H9 (cell line): ENCODE data around the gene LHFPL2. TPM values are rescaled to one million over a fixed set of nuclear protein-coding genes. Genes with fewer than 3 reads are reported as not detected.

Experiments used
- DNase-seq: peaks from one replicate; pipeline ENCODE4 v3.0.0-alpha.2; 2017
- H2AFZ ChIP-seq: one replicate; pipeline ENCODE4 v1.6.1; 2013; ENCODE audit warnings: mild to moderate bottlenecking, low read length, control low read depth, moderate library complexity
- H2AK5ac ChIP-seq: 2 replicates; pipeline ENCODE4 v1.6.1; 2013; ENCODE audit warnings: low read length, control low read depth, mixed read lengths; ENCODE audit not compliant: insufficient read length
- H2BK120ac ChIP-seq: one replicate; pipeline ENCODE4 v1.6.1; 2013; ENCODE audit warnings: low read depth, mild to moderate bottlenecking, low read length, control low read depth, inconsistent platforms; ENCODE audit not compliant: poor library complexity, severe bottlenecking
- H2BK12ac ChIP-seq: 2 replicates; pipeline ENCODE4 v1.6.1; 2013; ENCODE audit warnings: low read length, control low read depth, mixed read lengths, low read depth; ENCODE audit not compliant: insufficient read length
- H2BK15ac ChIP-seq: 2 replicates; pipeline ENCODE4 v1.6.1; 2013; ENCODE audit warnings: low read depth, low read length, control low read depth
- H2BK20ac ChIP-seq: one replicate; pipeline ENCODE4 v1.6.1; 2013; ENCODE audit warnings: low read depth, mild to moderate bottlenecking, low read length, control low read depth, inconsistent platforms; ENCODE audit not compliant: poor library complexity, severe bottlenecking
- H2BK5ac ChIP-seq: 2 replicates; pipeline ENCODE4 v1.6.1; 2013; ENCODE audit warnings: low read length, control low read depth, mixed read lengths; ENCODE audit not compliant: insufficient read length
- H3K14ac ChIP-seq: 2 replicates; pipeline ENCODE4 v1.6.1; 2013; ENCODE audit warnings: low read length, control low read depth; ENCODE audit not compliant: insufficient read depth
- H3K18ac ChIP-seq: 2 replicates; pipeline ENCODE4 v1.6.1; 2013; ENCODE audit warnings: low read depth, mild to moderate bottlenecking, mixed read lengths, low read length, control low read depth; ENCODE audit not compliant: insufficient read length
- H3K23ac ChIP-seq: 2 replicates; pipeline ENCODE4 v1.6.1; 2013; ENCODE audit warnings: low read length, control low read depth, mixed read lengths, low read depth; ENCODE audit not compliant: insufficient read length
- H3K23me2 ChIP-seq: 2 replicates; pipeline ENCODE4 v1.6.1; 2013; ENCODE audit warnings: low read depth, mild to moderate bottlenecking, mixed read lengths, low read length, control low read depth; ENCODE audit not compliant: insufficient read length, poor library complexity, severe bottlenecking
- H3K27ac ChIP-seq: 2 replicates; pipeline ENCODE4 v1.5.1; 2013; ENCODE audit warnings: low read length, control low read depth, mixed read lengths, low read depth; ENCODE audit not compliant: insufficient read length
- H3K27me3 ChIP-seq: 2 replicates; pipeline ENCODE4 v1.6.1; 2013; ENCODE audit warnings: low read length, control low read depth, inconsistent platforms; ENCODE audit not compliant: insufficient read depth
- H3K4ac ChIP-seq: 2 replicates; pipeline ENCODE4 v1.6.1; 2013; ENCODE audit warnings: low read depth, mild to moderate bottlenecking, control low read depth, inconsistent platforms, low read length, moderate library complexity
- H3K4me1 ChIP-seq: 2 replicates; pipeline ENCODE4 v1.6.1; 2013; ENCODE audit warnings: low read length, control low read depth, inconsistent platforms; ENCODE audit not compliant: insufficient read depth
- H3K4me2 ChIP-seq: 2 replicates; pipeline ENCODE4 v1.6.1; 2013; ENCODE audit warnings: low read length, control low read depth, mixed read lengths; ENCODE audit not compliant: insufficient read length, insufficient read depth
- H3K56ac ChIP-seq: 2 replicates; pipeline ENCODE4 v1.6.1; 2013; ENCODE audit warnings: low read depth, mild to moderate bottlenecking, mixed read lengths, low read length, control low read depth; ENCODE audit not compliant: insufficient read length
- H3K79me1 ChIP-seq: 2 replicates; pipeline ENCODE4 v1.6.1; 2013; ENCODE audit warnings: low read depth, mild to moderate bottlenecking, moderate library complexity, low read length, control low read depth, inconsistent platforms; ENCODE audit not compliant: insufficient read depth, poor library complexity, severe bottlenecking
- H3K79me2 ChIP-seq: 2 replicates; pipeline ENCODE4 v1.6.1; 2013; ENCODE audit warnings: low read length, control low read depth, inconsistent platforms; ENCODE audit not compliant: insufficient read depth
- H3K9ac ChIP-seq: 2 replicates; pipeline ENCODE4 v1.6.1; 2013; ENCODE audit warnings: low read length, control low read depth, mixed read lengths; ENCODE audit not compliant: insufficient read length; ENCODE audit errors: extremely low read depth
- H3K9me3 ChIP-seq: one replicate; pipeline ENCODE4 v1.6.1; 2013; ENCODE audit warnings: low read depth, low read length, inconsistent platforms; ENCODE audit not compliant: control insufficient read depth
- H3T11ph ChIP-seq: one replicate; pipeline ENCODE4 v1.6.1; 2013; ENCODE audit warnings: mild to moderate bottlenecking, low read length, control low read depth, inconsistent platforms
- H4K20me1 ChIP-seq: one replicate; pipeline ENCODE4 v1.6.1; 2013; ENCODE audit not compliant: control insufficient read depth, insufficient read length, insufficient read depth
- H4K5ac ChIP-seq: 2 replicates; pipeline ENCODE4 v1.6.1; 2013; ENCODE audit warnings: low read depth, mild to moderate bottlenecking, mixed read lengths, low read length, control low read depth; ENCODE audit not compliant: insufficient read length
- H4K8ac ChIP-seq: replicated peaks from 2 replicates; pipeline ENCODE4 v1.6.1; 2013; ENCODE audit warnings: low read length, control low read depth, mixed read lengths, low read depth; ENCODE audit not compliant: insufficient read length
- H4K91ac ChIP-seq: 2 replicates; pipeline ENCODE4 v1.6.1; 2013; ENCODE audit warnings: low read depth, mild to moderate bottlenecking, moderate library complexity, mixed read lengths, low read length, control low read depth; ENCODE audit not compliant: insufficient read length
- H3K27ac Mint-ChIP-seq, 3 experiments: 2 replicates in 2 of 3; 3 replicates in 1 of 3; pipeline ENCODE4 v1.8.0; 2020 to 2021; ENCODE audit warnings: mixed read lengths in 3 of 3, mild to moderate bottlenecking in 1 of 3, moderate library complexity in 1 of 3
- H3K27me3 Mint-ChIP-seq: 2 replicates; pipeline ENCODE4 v1.8.0; 2021; ENCODE audit warnings: low read depth, mild to moderate bottlenecking, moderate library complexity, mixed read lengths
- H3K36me3 Mint-ChIP-seq, 3 experiments: 2 replicates in 2 of 3; 3 replicates in 1 of 3; pipeline ENCODE4 v1.8.0; 2020 to 2021; ENCODE audit warnings: low read depth in 3 of 3, mixed read lengths in 3 of 3; ENCODE audit not compliant: insufficient read depth in 1 of 3
- H3K4me1 Mint-ChIP-seq, 2 experiments: 2 replicates each; pipeline ENCODE4 v1.8.0; 2020; ENCODE audit warnings: mixed read lengths in 2 of 2
- H3K4me3 Mint-ChIP-seq, 2 experiments: 2 replicates in 1 of 2; 3 replicates in 1 of 2; pipeline ENCODE4 v1.8.0; 2020 to 2021; ENCODE audit warnings: mild to moderate bottlenecking in 2 of 2, mixed read lengths in 2 of 2, moderate library complexity in 1 of 2
- H3K9me3 Mint-ChIP-seq, 2 experiments: 2 replicates in 1 of 2; 3 replicates in 1 of 2; pipeline ENCODE4 v1.8.0; 2020; ENCODE audit warnings: mild to moderate bottlenecking in 2 of 2, mixed read lengths in 2 of 2, moderate library complexity in 1 of 2
- CTCF ChIP-seq: fragments of 200-600 bp; sonication (generic); conservative IDR thresholded peaks from 3 replicates; pipeline ENCODE4 v1.8.0; 2021; ENCODE audit warnings: antibody characterized with exemption, mild to moderate bottlenecking
- WGBS: extraction: QIAGEN DNeasy Blood & Tissue Kit; methylation state at CpG from one replicate; pipeline ENCODE4 v1.1.7; 2013; ENCODE audit warnings: missing lambda C conversion rate, low lambda C conversion rate, mixed read lengths; ENCODE audit not compliant: insufficient read length; ENCODE audit errors: extremely low coverage; 5-methylcytosine and 5-hydroxymethylcytosine counted together
- total RNA-seq: library from RNA; stranded (reverse); gene quantifications from 2 replicates; pipeline ENCODE4 v1.2.1, GENCODE V29; 2021

LHFPL2 gene
- total RNA-seq, 1 experiment from 2014 or later, result 26.3 TPM

GRCh38 chr5:78593465-78593864, 55.1 kb downstream of the LHFPL2 start:
- Histone ChIP-seq H3K79me1 (peaks cover 15% of the 10 kb centered on the region), H3K18ac (no peak overlapping the region), H2AK5ac (no peak overlapping the region), H3K9me3 (no peaks in the 10 kb centered on the region), H2AFZ (no peak overlapping the region), H3K23ac (no peak overlapping the region), H3K23me2 (no peaks in the 10 kb centered on the region), H3T11ph (no peak overlapping the region), H2BK20ac (no peak overlapping the region), H2BK5ac (no peak overlapping the region), H3K9ac (no peak overlapping the region), H3K4me2 (no peak overlapping the region), H3K4ac (no peak overlapping the region), H3K79me2 (peaks cover 8% of the 10 kb centered on the region; the same call in 1 of the 2 replicates), H4K5ac (no peak overlapping the region), H4K91ac (no peak overlapping the region), H2BK12ac (no peak overlapping the region), H3K27me3 (no peaks in the 10 kb centered on the region), H3K4me1 (peaks cover 14% of the 10 kb centered on the region; the same call in 1 of the 2 replicates), H3K27ac (no peak overlapping the region), H3K14ac (no peak overlapping the region), H2BK120ac (no peak overlapping the region), H4K8ac (no peak overlapping the region), H4K20me1 (no peaks in the 10 kb centered on the region), H2BK15ac (no peak overlapping the region), H3K56ac (no peak overlapping the region)
- peaks cover 0 to 2% of the 10 kb centered on the region in 2 experiments; a peak in 1 of 5 replicates for H3K9me3 Mint-ChIP-seq
- no peak for DNase-seq
- H3K36me3 Mint-ChIP-seq, result peaks cover 6 to 28% (median 10%) of the 10 kb centered on the region in 3 experiments; a peak in 6 of 7 replicates
- H3K4me1 Mint-ChIP-seq, result peaks cover 44 to 45% of the 10 kb centered on the region in 2 experiments
- peak overlapping the region in 2 of 3 experiments; percentile 14 to 41; a peak in 3 of 7 replicates for H3K27ac Mint-ChIP-seq
- H3K27me3 Mint-ChIP-seq, result no peaks in the 10 kb centered on the region
- H3K4me3 Mint-ChIP-seq, result no peak overlapping the region
- TF ChIP-seq CTCF, result no peak
- WGBS, result no CpG with 5 or more reads among the region's 2 CpGs
